Smooth muscle cell of the umbilical artery (primary cell): ENCODE measurements around the gene PRKD3. TPM values are rescaled to one million over a fixed set of nuclear protein-coding genes. Genes with fewer than 3 reads are reported as not detected.

Source experiments
- total RNA-seq: library from RNA; depleted of rRNA; stranded (reverse); fragments of >200 nt; gene quantifications from 2 replicates; pipeline ENCODE4 v1.2.3, GENCODE V29; 2014

Gene PRKD3
- total RNA-seq, result 68.0 and 96.1 TPM in 2 replicates

GRCh38 chr2:37324786-37325624 lies at the start of gene PRKD3:
PRKD3 (minus strand) TSS chr2:37324833; CDS start chr2:37316524, 8,309 bp downstream.

DNA sequence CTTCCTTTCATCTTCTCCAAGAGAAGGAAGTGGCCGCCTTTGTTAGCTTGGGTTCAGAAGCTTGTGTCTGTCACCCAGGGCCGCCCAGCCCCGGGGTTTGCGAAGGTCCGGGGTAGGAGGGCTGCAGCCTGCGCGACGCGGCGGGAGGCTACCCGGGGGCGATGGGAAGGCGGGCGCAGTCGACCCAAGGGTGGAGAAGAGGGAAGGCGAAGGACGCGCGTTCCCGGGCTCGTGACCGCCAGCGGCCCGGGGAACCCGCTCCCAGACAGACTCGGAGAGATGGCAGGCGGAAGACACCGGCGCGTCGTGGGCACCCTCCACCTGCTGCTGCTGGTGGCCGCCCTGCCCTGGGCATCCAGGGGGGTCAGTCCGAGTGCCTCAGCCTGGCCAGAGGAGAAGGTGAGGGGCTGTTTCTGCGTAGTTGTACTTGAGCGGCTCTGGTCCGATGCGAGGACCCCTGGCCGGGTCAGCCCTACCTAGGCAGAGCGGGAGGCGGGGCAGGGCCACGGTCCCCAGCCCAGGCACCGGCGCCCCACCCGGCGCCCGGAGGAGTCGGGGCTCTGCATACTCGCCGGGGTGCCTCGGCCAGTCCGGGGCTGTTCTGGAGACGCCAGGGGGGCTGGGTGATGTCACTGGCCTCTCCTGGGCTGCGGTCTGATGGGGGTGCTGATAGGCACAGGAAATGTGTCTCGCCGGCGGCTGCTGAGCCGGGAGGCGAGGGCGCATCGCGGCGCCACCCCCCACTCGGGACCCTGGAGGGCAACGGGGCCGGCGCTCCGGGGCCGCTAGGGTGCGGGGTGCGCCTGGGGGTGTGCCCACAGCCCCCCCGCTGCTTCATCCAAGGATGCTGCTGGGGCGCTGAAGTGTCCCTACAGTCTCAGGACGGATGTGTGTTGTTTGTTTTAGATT lies 20.1 kb upstream of the PRKD3 start, which contains the start of gene QPCT:
Gene QPCT (plus strand): TSS at position 178 of the 909 bp plus-strand sequence. CDS start 102 bp downstream, at position 280.

Other genes starting within 250 kb of the PRKD3 start
- 24.1 and 29.0 TPM in 2 replicates for gene HEATR5B, start 240.5 kb downstream of the PRKD3 start, total RNA-seq
- gene GPATCH11, start 240.3 kb downstream of the PRKD3 start, total RNA-seq, result 8.3 and 10.0 TPM in 2 replicates
- 30.9 and 52.0 TPM in 2 replicates for gene EIF2AK2, start 167.9 kb downstream of the PRKD3 start, total RNA-seq
- not detected in 2 replicates for gene SULT6B1, start 136.2 kb downstream of the PRKD3 start, total RNA-seq
- 17.8 and 20.0 TPM in 2 replicates for gene CEBPZOS, start 128.3 kb downstream of the PRKD3 start, total RNA-seq
- gene CEBPZ, start 93.2 kb downstream of the PRKD3 start, total RNA-seq, result 55.8 and 61.3 TPM in 2 replicates
- 17.5 and 18.3 TPM in 2 replicates for gene NDUFAF7, start 93.2 kb downstream of the PRKD3 start, total RNA-seq
- 44.2 and 44.5 TPM in 2 replicates for gene QPCT, start 19.8 kb upstream of the PRKD3 start, total RNA-seq